ENCODE results near the gene CRY1.
"Not testable (repeated sequence)": the region's sequence is repeated elsewhere in the genome, so short reads cannot be mapped to it uniquely, and the experiment has no call there.

The CRY1 gene

DNA sequence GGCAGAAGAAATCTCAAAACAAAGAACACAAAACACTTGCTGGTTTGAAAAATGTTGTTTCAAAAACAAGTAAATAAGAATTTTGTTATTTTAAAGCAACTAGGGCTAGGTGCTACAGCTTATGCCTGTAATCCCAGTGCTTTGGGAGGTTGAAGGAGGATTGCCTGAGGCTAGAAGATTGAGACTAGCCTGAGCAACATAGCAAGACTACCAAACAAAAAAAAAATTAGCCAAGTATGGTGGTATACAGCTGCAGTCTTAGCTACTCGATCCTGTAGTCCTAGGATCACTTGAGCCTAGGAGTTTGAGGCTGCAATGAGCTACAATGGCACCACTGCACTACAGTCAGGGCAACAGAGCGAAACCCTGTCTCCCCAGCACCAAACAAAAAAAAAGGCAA, 73.8 kb downstream of the CRY1 start:
- Mint-ChIP-seq H3K9me3 (no peaks in the 10 kb centered on the region), H3K4me3 (no peak overlapping the region), H3K4me1 (ENCODE audit: low read depth) (peaks cover 6% of the 10 kb centered on the region), H3K27me3 (no peaks in the 10 kb centered on the region), H3K36me3 (ENCODE audit: low read depth) (peaks cover 49% of the 10 kb centered on the region), H3K27ac (no peak overlapping the region)
- no peak for DNase-seq

DNA sequence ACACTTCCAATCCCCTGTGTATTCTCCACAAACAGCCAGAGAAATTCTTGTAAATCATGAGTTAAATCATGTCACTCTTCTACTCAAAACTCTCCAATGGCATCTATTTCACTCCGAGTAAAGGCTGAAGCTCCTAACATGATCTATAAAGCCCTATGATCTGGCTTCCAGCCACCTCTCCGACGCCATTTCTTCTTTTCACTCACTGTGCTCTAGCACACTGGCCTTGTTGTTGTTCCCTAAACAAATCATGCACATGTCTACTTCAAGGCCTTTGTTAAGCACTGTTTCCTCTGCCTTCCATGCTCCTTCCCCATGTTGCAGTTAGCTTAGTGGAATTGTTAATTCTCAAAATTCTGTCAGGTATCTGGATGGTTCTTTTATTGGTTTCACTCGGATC, 76.3 kb downstream of the CRY1 start:
- no peaks in the 10 kb centered on the region for H3K9me3 Mint-ChIP-seq

DNA sequence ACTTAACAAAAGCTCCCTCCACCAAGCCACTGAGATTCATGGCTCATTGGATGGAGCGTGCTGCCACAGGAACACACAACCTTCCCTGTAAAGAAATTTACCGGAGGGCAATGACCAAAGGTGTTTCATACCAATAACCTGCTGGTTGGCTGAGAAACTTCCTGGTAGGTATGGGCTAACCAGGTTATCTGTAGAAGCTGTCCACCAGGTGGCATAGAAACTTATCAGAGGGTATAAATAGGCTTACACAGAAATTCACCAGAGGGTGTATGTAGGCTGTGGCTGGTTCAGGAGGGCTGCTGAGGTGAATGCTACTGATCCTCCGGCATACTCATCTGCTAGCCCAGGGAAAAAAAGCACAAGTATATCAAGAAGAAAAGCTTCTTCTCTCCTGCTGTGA, 79.3 kb downstream of the CRY1 start:
- Mint-ChIP-seq H3K27ac (no peak overlapping the region), H3K9me3 (no peaks in the 10 kb centered on the region)
- no peak for DNase-seq

More for the DNA sequence above, 76.3 kb downstream of the CRY1 start:
- H3K27ac Mint-ChIP-seq = no peak overlapping the region
- no peaks in the 10 kb centered on the region for H3K27me3 Mint-ChIP-seq
- H3K4me3 Mint-ChIP-seq = no peak overlapping the region
- no peaks in the 10 kb centered on the region for H3K4me1 Mint-ChIP-seq (ENCODE audit: low read depth)
- no peak for DNase-seq
- peaks cover 64% of the 10 kb centered on the region for H3K36me3 Mint-ChIP-seq (ENCODE audit: low read depth)

DNA sequence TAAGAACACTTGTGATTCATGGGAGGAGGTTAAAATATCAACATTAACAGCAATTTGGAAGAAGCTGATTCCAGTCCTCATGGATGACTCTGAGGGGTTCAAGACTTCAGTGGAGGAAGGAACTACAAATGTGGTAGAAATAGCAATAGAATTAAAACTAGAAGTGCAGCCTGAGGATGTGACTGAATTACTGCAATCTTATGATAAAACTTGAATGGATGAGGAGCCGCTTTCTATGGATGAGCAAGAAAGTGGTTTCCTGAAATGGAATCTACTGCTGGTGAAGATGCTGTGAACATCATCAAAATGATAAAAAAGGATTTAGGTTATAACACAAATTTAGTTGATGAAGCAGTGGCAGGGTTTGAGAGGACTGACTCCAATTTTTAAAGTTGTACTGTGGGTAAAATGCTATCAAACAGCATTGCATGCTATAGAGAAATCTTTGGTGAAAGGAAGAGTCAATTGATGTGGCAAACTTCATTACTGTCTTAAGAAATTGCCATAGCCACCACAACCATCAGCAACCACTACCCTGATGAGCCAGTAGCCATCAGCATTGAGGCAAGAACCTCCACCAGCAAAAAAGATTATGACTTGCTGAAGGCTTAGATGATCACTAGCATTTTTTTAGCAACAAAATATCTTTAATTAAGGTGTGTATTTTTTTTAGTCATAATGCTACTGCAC, 80.5 kb downstream of the CRY1 start:
- Mint-ChIP-seq H3K27me3 (no peaks in the 10 kb centered on the region), H3K4me3 (no peak overlapping the region), H3K9me3 (no peaks in the 10 kb centered on the region), H3K4me1 (ENCODE audit: low read depth) (peaks cover 2% of the 10 kb centered on the region), H3K36me3 (ENCODE audit: low read depth) (peaks cover 53% of the 10 kb centered on the region), H3K27ac (no peak overlapping the region)
- DNase-seq = no peak

More for the DNA sequence above, 79.3 kb downstream of the CRY1 start:
- Mint-ChIP-seq H3K4me1 (ENCODE audit: low read depth) (peaks cover 2% of the 10 kb centered on the region), H3K27me3 (no peaks in the 10 kb centered on the region), H3K4me3 (no peak overlapping the region), H3K36me3 (ENCODE audit: low read depth) (peaks cover 52% of the 10 kb centered on the region)

DNA sequence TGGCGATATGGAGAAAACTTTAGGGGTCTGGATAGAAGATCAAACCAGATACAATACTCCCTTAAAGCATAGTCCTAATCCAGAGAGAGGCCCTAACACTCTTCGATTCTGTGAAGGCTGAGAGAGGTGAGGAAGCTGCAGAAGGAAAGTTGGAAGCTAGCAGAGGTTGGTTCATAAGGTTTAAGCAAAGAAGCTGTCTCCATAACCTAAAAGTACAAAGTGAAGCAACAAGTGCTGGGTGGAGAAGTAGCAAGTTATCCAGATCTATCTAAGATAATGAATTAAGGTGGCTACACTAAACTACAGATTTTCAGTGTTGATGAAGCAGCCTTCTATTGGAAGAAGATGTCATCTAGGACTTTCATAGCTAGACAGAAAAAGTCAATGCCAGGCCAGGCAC, 81.8 kb downstream of the CRY1 start:
- DNase-seq = no peak
- no peaks in the 10 kb centered on the region for H3K27me3 Mint-ChIP-seq
- no peak overlapping the region for H3K4me3 Mint-ChIP-seq
- H3K36me3 Mint-ChIP-seq (ENCODE audit: low read depth) = peaks cover 39% of the 10 kb centered on the region
- H3K4me1 Mint-ChIP-seq (ENCODE audit: low read depth) = peaks cover 2% of the 10 kb centered on the region
- no peak overlapping the region for H3K27ac Mint-ChIP-seq
- H3K9me3 Mint-ChIP-seq = no peaks in the 10 kb centered on the region

DNA sequence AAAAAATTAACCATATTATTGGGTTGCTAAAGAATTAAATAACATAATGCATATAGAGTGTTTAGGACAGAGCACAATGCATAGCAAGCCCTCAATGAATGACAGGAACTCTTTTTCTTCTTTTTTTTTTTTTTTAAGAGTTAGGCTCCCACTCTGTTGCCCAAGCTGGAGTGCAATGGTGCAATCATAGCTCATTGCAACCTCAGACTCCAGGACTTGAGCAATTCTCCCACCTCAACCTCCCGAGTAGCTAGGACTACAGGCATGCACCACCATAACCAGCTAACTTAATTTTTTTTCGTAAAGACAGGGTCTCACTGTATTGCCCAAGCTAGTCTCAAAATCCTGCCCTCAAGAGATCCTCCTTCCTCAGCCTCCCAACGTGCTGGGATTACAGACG, 85.9 kb downstream of the CRY1 start:
- Mint-ChIP-seq H3K4me3 (no peak overlapping the region), H3K27me3 (no peaks in the 10 kb centered on the region), H3K36me3 (ENCODE audit: low read depth) (peaks cover 37% of the 10 kb centered on the region), H3K27ac (no peak overlapping the region), H3K9me3 (no peaks in the 10 kb centered on the region), H3K4me1 (ENCODE audit: low read depth) (peaks cover 2% of the 10 kb centered on the region)
- no peak for DNase-seq

DNA sequence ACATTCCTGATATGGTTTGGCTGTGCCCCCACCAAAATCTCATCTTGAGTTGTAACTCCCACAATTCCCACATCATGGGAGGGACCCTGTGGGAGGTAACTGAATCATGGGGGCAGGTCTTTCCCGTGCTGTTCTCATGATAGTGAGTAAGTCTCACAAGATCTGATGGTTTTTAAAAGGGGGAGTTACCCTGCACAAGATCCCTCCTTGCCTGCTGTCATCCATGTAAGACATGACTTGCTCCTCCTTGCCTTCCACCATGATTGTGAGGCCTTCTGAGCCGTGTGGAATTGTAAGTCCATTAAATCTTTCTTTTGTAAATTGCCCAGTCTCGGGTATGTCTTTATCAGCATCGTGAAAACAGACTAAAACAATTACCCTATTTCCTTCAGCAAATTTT, 90.7 kb downstream of the CRY1 start:
- not testable (repeated sequence) for DNase-seq; H3K27ac Mint-ChIP-seq; H3K9me3 Mint-ChIP-seq; H3K4me1 Mint-ChIP-seq (ENCODE audit: low read depth); H3K4me3 Mint-ChIP-seq; H3K27me3 Mint-ChIP-seq
- peaks cover 54% of the 10 kb centered on the region for H3K36me3 Mint-ChIP-seq (ENCODE audit: low read depth)

DNA sequence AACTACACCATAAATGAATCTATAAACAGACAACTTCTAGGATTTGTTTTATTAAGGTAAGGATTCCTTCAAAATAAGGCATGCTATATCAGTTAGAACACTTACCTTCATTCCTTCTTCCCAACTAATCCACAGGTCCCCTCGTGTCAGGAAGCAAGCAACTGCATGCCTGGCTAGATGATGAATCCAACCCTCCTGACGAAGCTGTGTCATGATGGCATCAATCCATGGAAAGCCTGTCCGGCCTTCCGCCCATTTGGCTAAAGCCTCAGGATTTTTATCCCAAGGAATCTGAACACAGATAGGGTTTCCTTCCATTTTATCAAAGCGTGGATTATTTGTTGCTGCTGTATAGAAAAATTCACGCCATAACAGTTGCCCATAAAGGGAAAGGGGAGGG, 93.9 kb downstream of the CRY1 start:
- H3K27me3 Mint-ChIP-seq = no peaks in the 10 kb centered on the region
- no peak overlapping the region for H3K27ac Mint-ChIP-seq
- H3K4me3 Mint-ChIP-seq = no peak overlapping the region
- H3K9me3 Mint-ChIP-seq = no peaks in the 10 kb centered on the region
- DNase-seq = no peak
- H3K36me3 Mint-ChIP-seq (ENCODE audit: low read depth) = peaks cover 78% of the 10 kb centered on the region
- H3K4me1 Mint-ChIP-seq (ENCODE audit: low read depth) = no peaks in the 10 kb centered on the region

DNA sequence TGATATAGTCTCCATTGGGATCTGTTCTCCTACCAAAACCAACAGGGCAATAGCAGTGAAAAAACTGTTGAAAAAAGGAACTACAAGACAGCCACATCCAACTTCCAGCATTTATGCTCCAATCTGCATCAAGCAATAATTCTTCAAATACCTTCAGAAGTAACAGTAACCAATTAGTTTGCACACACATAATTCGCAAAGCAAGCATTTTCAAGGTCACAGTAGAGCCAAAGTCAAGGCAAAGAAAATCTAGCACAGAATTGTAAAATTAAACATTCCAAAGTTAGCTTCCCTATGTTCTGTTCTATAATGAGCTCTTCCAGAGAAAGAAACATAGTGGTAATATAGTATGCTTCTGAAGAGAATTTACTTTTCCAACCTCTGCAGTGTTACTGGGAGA, 95.4 kb downstream of the CRY1 start:
- no peak overlapping the region for H3K4me3 Mint-ChIP-seq
- H3K4me1 Mint-ChIP-seq (ENCODE audit: low read depth) = no peaks in the 10 kb centered on the region
- DNase-seq = no peak
- no peak overlapping the region for H3K27ac Mint-ChIP-seq
- H3K27me3 Mint-ChIP-seq = no peaks in the 10 kb centered on the region
- H3K36me3 Mint-ChIP-seq (ENCODE audit: low read depth) = peaks cover 77% of the 10 kb centered on the region
- no peaks in the 10 kb centered on the region for H3K9me3 Mint-ChIP-seq

DNA sequence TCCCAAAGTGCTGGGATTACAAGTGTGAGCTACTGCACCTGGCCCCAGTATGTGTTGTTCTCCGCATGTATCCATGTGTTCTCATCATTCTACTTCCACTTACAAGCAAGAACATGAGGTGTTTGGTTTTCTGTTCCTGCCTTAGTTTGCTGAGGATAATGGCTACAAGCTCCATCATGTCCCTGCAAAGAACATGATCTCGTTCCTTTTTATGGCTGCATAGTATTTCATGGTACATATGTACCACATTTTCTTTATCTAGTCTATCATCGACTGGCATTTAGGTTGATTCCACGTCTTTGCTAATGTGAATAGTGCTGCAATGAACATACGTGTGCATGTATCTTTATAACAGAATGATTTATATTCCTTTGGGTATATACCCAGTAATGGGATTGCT, 97.2 kb downstream of the CRY1 start:
- not testable (repeated sequence) for H3K27me3 Mint-ChIP-seq; H3K4me1 Mint-ChIP-seq (ENCODE audit: low read depth); H3K27ac Mint-ChIP-seq; H3K4me3 Mint-ChIP-seq; H3K9me3 Mint-ChIP-seq; DNase-seq
- H3K36me3 Mint-ChIP-seq (ENCODE audit: low read depth) = peaks cover 67% of the 10 kb centered on the region

DNA sequence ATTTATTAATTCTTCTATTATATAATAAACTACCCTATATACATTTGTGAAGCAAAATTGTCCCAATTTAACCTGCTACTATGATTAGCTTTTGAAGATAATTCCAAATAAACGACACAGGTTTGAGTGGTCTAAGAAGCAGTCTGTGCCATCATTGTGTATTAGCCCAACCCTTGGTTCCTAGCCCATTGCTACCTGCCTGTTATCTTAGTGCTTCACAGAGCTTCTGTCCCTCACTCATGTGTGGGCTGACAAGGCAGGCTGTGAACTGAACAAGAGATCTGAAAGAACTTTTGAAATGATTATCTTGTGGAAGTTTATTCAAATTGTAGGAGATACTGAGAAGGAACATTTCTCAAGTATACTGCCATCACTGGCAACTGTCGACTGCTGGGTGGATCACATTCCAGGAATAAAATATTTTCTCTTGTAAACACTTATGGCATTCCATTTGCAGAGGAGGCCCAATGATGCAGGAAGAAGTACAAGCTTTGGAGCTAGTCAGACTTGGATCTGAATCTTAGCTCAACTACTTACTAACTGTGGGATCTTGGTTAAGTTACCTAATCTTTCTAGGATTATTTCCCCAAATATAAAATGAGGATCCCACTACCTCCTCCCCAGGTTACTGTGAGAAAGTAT, 98.6 kb downstream of the CRY1 start:
- H3K27ac Mint-ChIP-seq = no peak overlapping the region

DNA sequence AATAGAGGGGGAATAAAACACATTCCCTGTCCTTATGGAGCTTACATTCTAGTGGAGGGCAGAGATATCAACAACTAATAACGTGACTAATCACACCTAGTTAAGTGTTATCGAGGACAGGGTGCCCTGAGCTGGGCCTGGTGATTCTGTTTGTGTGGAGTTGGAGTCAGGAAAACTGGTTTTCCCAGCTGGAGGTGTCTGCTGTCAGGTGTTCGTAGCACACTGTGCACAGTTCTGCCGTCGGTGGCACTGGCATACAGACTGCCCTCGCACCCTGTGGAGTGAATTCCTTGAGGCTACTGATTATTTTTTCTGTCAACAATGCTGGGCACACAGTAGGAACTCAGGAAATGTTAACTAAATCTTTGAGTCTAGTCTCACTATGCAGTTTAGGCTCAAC, 105.5 kb downstream of the CRY1 start:
- peak overlapping the region; percentile 85 for H3K4me3 Mint-ChIP-seq

More for the DNA sequence above, 98.6 kb downstream of the CRY1 start:
- Mint-ChIP-seq H3K9me3 (no peaks in the 10 kb centered on the region), H3K36me3 (ENCODE audit: low read depth) (peaks cover 56% of the 10 kb centered on the region), H3K4me1 (ENCODE audit: low read depth) (no peaks in the 10 kb centered on the region), H3K4me3 (no peak overlapping the region), H3K27me3 (no peaks in the 10 kb centered on the region)
- no peak for DNase-seq

DNA sequence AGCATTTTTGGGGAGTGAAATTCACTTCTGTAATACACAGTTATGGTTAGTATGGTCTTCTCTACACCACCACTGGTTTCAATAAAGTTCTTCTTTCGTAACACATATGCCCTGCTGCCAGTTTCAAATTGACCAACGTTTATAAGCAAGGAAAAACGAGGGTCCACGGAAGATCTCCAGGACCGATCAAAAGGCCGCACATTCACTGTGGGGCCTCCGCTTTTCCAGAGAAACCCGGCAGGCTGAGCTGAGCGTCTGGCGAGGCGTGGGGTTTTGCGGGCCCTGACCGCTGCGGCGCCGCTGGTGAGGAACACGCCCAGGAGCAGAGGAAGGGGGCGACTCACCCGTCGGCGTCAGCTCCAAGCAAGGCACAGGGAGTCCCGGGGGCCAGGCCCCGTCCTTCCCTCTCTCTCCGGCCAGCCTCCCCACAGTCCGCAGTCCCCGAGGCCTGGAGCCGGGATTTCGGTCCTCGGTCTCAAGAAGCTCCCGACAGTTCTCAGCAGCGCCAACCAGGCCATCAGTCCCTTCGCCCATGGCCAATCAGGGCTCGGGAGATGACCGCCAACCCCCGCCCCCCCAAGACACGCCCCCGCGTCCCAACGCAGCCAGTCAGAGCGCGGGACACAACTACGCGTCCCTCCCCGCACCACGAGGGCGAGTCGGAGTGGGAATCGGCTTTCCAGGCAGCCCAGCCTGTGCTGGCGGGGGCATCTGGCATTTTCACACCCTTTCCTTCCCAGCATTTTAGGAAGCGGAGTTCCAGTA, 106.5 kb downstream of the CRY1 start, which contains the start of gene MTERF2:
MTERF2 (minus strand) TSS at position 522 of the 765 bp plus-strand sequence. CDS start 8,432 bp downstream, outside the sequence.
- H3K4me1 Mint-ChIP-seq (ENCODE audit: low read depth) = peaks cover 55% of the 10 kb centered on the region
- no peaks in the 10 kb centered on the region for H3K27me3 Mint-ChIP-seq
- H3K36me3 Mint-ChIP-seq (ENCODE audit: low read depth) = peaks cover 38% of the 10 kb centered on the region
- DNase-seq = peak; percentile 86
- H3K4me3 Mint-ChIP-seq = peak within 1 kb of the TSS; percentile 85
- H3K9me3 Mint-ChIP-seq = peaks cover 8% of the 10 kb centered on the region
- peak within 1 kb of the TSS; percentile 87 for H3K27ac Mint-ChIP-seq

More for the DNA sequence above, 105.5 kb downstream of the CRY1 start:
- no peak overlapping the region for H3K27ac Mint-ChIP-seq
- no peaks in the 10 kb centered on the region for H3K27me3 Mint-ChIP-seq
- peaks cover 8% of the 10 kb centered on the region for H3K9me3 Mint-ChIP-seq
- DNase-seq = no peak
- peaks cover 47% of the 10 kb centered on the region for H3K4me1 Mint-ChIP-seq (ENCODE audit: low read depth)
- H3K36me3 Mint-ChIP-seq (ENCODE audit: low read depth) = peaks cover 36% of the 10 kb centered on the region

DNA sequence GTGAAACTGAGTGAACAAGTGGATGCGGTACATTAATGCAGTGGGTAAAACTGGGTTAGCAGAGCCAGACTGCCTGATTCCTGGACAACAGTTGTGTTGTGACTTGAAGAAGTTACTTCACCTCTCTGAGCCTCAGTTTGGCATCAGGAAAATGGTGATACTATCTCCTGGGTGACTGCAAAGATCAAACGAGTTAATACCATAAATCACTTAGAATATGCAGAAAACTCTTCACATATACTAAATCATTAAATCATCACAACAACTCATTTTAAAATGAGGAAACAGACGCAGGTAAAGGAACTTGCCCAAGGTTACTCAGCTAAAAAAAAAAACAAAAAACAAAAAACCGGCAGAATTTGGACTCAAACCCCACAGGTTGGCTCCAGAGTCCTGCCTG, 107.2 kb downstream of the CRY1 start:
- Mint-ChIP-seq H3K36me3 (ENCODE audit: low read depth) (peaks cover 36% of the 10 kb centered on the region), H3K27ac (peak overlapping the region; percentile 87), H3K4me1 (ENCODE audit: low read depth) (peaks cover 57% of the 10 kb centered on the region), H3K27me3 (no peaks in the 10 kb centered on the region), H3K4me3 (peak overlapping the region; percentile 85), H3K9me3 (peaks cover 8% of the 10 kb centered on the region)
- DNase-seq = no peak

DNA sequence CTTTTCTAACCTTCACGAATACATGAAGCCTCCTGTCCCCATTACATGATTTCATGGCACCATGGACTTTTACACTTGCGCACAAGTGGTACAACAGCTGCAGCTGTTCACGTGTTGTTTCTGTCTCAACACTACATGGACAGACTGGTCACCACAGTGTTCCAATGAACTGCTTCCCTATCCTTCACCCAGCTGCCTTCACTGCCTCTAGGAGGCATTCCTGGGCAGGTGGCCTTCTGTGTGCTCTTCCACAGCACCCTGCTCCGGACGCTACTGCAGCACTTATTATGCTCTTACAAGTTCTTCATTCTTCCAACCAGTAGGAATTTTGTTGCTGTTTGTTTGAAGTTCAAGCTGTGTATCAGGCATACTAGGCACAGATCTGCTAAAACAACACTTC, 107.9 kb downstream of the CRY1 start:
- peaks cover 60% of the 10 kb centered on the region for H3K4me1 Mint-ChIP-seq (ENCODE audit: low read depth)
- H3K4me3 Mint-ChIP-seq = peak overlapping the region; percentile 85
- H3K9me3 Mint-ChIP-seq = peaks cover 8% of the 10 kb centered on the region
- H3K36me3 Mint-ChIP-seq (ENCODE audit: low read depth) = peaks cover 38% of the 10 kb centered on the region
- no peak for DNase-seq
- H3K27ac Mint-ChIP-seq = no peak overlapping the region
- no peaks in the 10 kb centered on the region for H3K27me3 Mint-ChIP-seq
